ENCODE measurements around the gene PROX2. TPM values are rescaled to one million over a fixed set of nuclear protein-coding genes. Genes with fewer than 3 reads are reported as not detected.

PROX2 gene
- total RNA-seq, 1 donor from 2014 or later = 0.08 TPM

- no peaks in the 10 kb centered on the region for H3K9me3 Mint-ChIP-seq (ENCODE audit: unreplicated experiment)
- H3K36me3 Mint-ChIP-seq (ENCODE audit: low read depth, unreplicated experiment) = no peaks in the 10 kb centered on the region
- no peak for DNase-seq (ENCODE audit: low spot score)
- H3K27me3 Mint-ChIP-seq (ENCODE audit: unreplicated experiment) = peaks cover 2% of the 10 kb centered on the region
- H3K27ac Mint-ChIP-seq (ENCODE audit: unreplicated experiment) = no peak overlapping the region
- no peak overlapping the region for H3K4me3 Mint-ChIP-seq (ENCODE audit: unreplicated experiment)
- TF ChIP-seq, protein P1, sequence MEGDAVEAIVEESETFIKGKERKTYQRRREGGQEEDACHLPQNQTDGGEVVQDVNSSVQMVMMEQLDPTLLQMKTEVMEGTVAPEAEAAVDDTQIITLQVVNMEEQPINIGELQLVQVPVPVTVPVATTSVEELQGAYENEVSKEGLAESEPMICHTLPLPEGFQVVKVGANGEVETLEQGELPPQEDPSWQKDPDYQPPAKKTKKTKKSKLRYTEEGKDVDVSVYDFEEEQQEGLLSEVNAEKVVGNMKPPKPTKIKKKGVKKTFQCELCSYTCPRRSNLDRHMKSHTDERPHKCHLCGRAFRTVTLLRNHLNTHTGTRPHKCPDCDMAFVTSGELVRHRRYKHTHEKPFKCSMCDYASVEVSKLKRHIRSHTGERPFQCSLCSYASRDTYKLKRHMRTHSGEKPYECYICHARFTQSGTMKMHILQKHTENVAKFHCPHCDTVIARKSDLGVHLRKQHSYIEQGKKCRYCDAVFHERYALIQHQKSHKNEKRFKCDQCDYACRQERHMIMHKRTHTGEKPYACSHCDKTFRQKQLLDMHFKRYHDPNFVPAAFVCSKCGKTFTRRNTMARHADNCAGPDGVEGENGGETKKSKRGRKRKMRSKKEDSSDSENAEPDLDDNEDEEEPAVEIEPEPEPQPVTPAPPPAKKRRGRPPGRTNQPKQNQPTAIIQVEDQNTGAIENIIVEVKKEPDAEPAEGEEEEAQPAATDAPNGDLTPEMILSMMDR (IDR thresholded peaks at IDR 0.05; ENCODE audit: unreplicated experiment) = no peak
- peaks cover 9% of the 10 kb centered on the region for H3K4me1 Mint-ChIP-seq (ENCODE audit: unreplicated experiment)
These were observed 16.0 kb downstream of the PROX2 start for GRCh38 chr14:74859757-74860552.

- no peaks in the 10 kb centered on the region for H3K9me3 Mint-ChIP-seq (ENCODE audit: unreplicated experiment)
- TF ChIP-seq, protein P1 (IDR thresholded peaks at IDR 0.05; ENCODE audit: unreplicated experiment) = no peak
- no peak for DNase-seq (ENCODE audit: low spot score)
- H3K4me3 Mint-ChIP-seq (ENCODE audit: unreplicated experiment) = no peak overlapping the region
- peaks cover 2% of the 10 kb centered on the region for H3K4me1 Mint-ChIP-seq (ENCODE audit: unreplicated experiment)
- no peak overlapping the region for H3K27ac Mint-ChIP-seq (ENCODE audit: unreplicated experiment)
- peaks cover 2% of the 10 kb centered on the region for H3K27me3 Mint-ChIP-seq (ENCODE audit: unreplicated experiment)
- no peaks in the 10 kb centered on the region for H3K36me3 Mint-ChIP-seq (ENCODE audit: low read depth, unreplicated experiment)
These were observed 17.9 kb downstream of the PROX2 start for GRCh38 chr14:74858022-74858421.

- H3K9me3 Mint-ChIP-seq (ENCODE audit: unreplicated experiment) = no peaks in the 10 kb centered on the region
- no peaks in the 10 kb centered on the region for H3K36me3 Mint-ChIP-seq (ENCODE audit: low read depth, unreplicated experiment)
- no peak overlapping the region for H3K27ac Mint-ChIP-seq (ENCODE audit: unreplicated experiment)
These were observed 19.6 kb downstream of the PROX2 start for GRCh38 chr14:74856366-74856765.

GRCh38 chr14:74855945-74856344 lies 20.0 kb downstream of the PROX2 start:
- no peaks in the 10 kb centered on the region for H3K27me3 Mint-ChIP-seq (ENCODE audit: unreplicated experiment)
- DNase-seq (ENCODE audit: low spot score) = no peak
- no peaks in the 10 kb centered on the region for H3K9me3 Mint-ChIP-seq (ENCODE audit: unreplicated experiment)

More at GRCh38 chr14:74856366-74856765, 19.6 kb downstream of the PROX2 start:
- Mint-ChIP-seq H3K4me3 (ENCODE audit: unreplicated experiment) (no peak overlapping the region), H3K4me1 (ENCODE audit: unreplicated experiment) (peaks cover 2% of the 10 kb centered on the region), H3K27me3 (ENCODE audit: unreplicated experiment) (no peaks in the 10 kb centered on the region)
- DNase-seq (ENCODE audit: low spot score) = no peak
- TF ChIP-seq, protein P1 (IDR thresholded peaks at IDR 0.05; ENCODE audit: unreplicated experiment) = no peak

GRCh38 chr14:74855021-74855420 lies 20.9 kb downstream of the PROX2 start:
- H3K9me3 Mint-ChIP-seq (ENCODE audit: unreplicated experiment) = no peaks in the 10 kb centered on the region
- H3K4me3 Mint-ChIP-seq (ENCODE audit: unreplicated experiment) = no peak overlapping the region
- TF ChIP-seq, protein P1 (IDR thresholded peaks at IDR 0.05; ENCODE audit: unreplicated experiment) = no peak
- no peaks in the 10 kb centered on the region for H3K27me3 Mint-ChIP-seq (ENCODE audit: unreplicated experiment)
- no peaks in the 10 kb centered on the region for H3K36me3 Mint-ChIP-seq (ENCODE audit: low read depth, unreplicated experiment)
- no peak for DNase-seq (ENCODE audit: low spot score)
- peaks cover 2% of the 10 kb centered on the region for H3K4me1 Mint-ChIP-seq (ENCODE audit: unreplicated experiment)
- H3K27ac Mint-ChIP-seq (ENCODE audit: unreplicated experiment) = no peak overlapping the region

More at GRCh38 chr14:74855945-74856344, 20.0 kb downstream of the PROX2 start:
- Mint-ChIP-seq H3K27ac (ENCODE audit: unreplicated experiment) (no peak overlapping the region), H3K4me1 (ENCODE audit: unreplicated experiment) (peaks cover 2% of the 10 kb centered on the region), H3K4me3 (ENCODE audit: unreplicated experiment) (no peak overlapping the region), H3K36me3 (ENCODE audit: low read depth, unreplicated experiment) (no peaks in the 10 kb centered on the region)
- TF ChIP-seq, protein P1 (IDR thresholded peaks at IDR 0.05; ENCODE audit: unreplicated experiment) = no peak

Measured in endothelial cell (in vitro differentiated cells).